ENCODE data around the gene ZG16. TPM values are rescaled to one million over a fixed set of nuclear protein-coding genes. Genes with fewer than 3 reads are reported as not detected.
"Not testable (repeated sequence)": the region's sequence is repeated elsewhere in the genome, so short reads cannot be mapped to it uniquely, and the experiment has no call there.

Gene ZG16
- total RNA-seq, result not detected
- not detected for polyA plus RNA-seq (2013, experiment 1 of 2)
- not detected for polyA plus RNA-seq (2013, experiment 2 of 2)
- long read RNA-seq, experiment 1, result 0 reads
- long read RNA-seq, experiment 2, result 0 reads
- long read RNA-seq, experiment 3, result 0 reads
- long read RNA-seq, experiment 4, result 0 reads

GRCh38 chr16:29777576-29778350 is at the start of gene ZG16:
Gene ZG16 (plus strand): TSS chr16:29778256. CDS start chr16:29779267, 1,011 bp downstream.
- H3K4me3 Mint-ChIP-seq, result no peak within 1 kb of the TSS
- no peak within 1 kb of the TSS for H3K27ac Mint-ChIP-seq
- peaks cover 39% of the 10 kb centered on the region for H3K27me3 Mint-ChIP-seq (ENCODE audit: insufficient read depth)
- Histone ChIP-seq H3K4me1 (ENCODE audit: control insufficient read depth, insufficient read depth, low read length) (no peaks in the 10 kb centered on the region), H3K27me3 (ENCODE audit: control insufficient read depth, insufficient read depth, low read length, poor library complexity, severe bottlenecking) (no peaks in the 10 kb centered on the region), H3K9me3 (ENCODE audit: control insufficient read depth, low read length) (no peaks in the 10 kb centered on the region), H3K27ac (ENCODE audit: low read depth, low read length) (no peak within 1 kb of the TSS), H3K9ac (ENCODE audit: extremely low read depth, low read length, poor library complexity, severe bottlenecking) (no peak within 1 kb of the TSS), H3K36me3 (ENCODE audit: control insufficient read depth, insufficient read depth, low read length) (no peaks in the 10 kb centered on the region), H3K4me3 (ENCODE audit: low read length) (no peak within 1 kb of the TSS)
- DNase-seq, result no peak
- H3K9me3 Mint-ChIP-seq, result no peaks in the 10 kb centered on the region
- TF ChIP-seq CTCF (conservative IDR thresholded peaks at IDR 0.05), result no peak
- WGBS, 2 experiments (ENCODE audit: insufficient coverage in 1 of 2, insufficient read length in 1 of 2), result 73 to 99% methylated on average over 7 to 10 of the region's 10 CpGs
- H3K4me1 Mint-ChIP-seq, result no peaks in the 10 kb centered on the region
- H3K36me3 Mint-ChIP-seq (ENCODE audit: low read depth), result no peaks in the 10 kb centered on the region

- H3K4me3 Mint-ChIP-seq, result no peak overlapping the region
- no peaks in the 10 kb centered on the region for H3K4me1 ChIP-seq (ENCODE audit: control insufficient read depth, insufficient read depth, low read length)
- peaks cover 14% of the 10 kb centered on the region for H3K36me3 ChIP-seq (ENCODE audit: control insufficient read depth, insufficient read depth, low read length)
- no peaks in the 10 kb centered on the region for H3K27me3 ChIP-seq (ENCODE audit: control insufficient read depth, insufficient read depth, low read length, poor library complexity, severe bottlenecking)
- peak overlapping the region; percentile 72 for H3K27ac Mint-ChIP-seq
- peaks cover 41% of the 10 kb centered on the region for H3K36me3 Mint-ChIP-seq (ENCODE audit: low read depth)
- TF ChIP-seq CTCF (conservative IDR thresholded peaks at IDR 0.05), result peak; percentile 85
- H3K4me3 ChIP-seq (ENCODE audit: low read length), result no peak overlapping the region
- WGBS, 2 experiments (ENCODE audit: insufficient coverage in 1 of 2, insufficient read length in 1 of 2), result 63 to 87% methylated on average over 2 to 6 of the region's 6 CpGs
- no peaks in the 10 kb centered on the region for H3K4me1 Mint-ChIP-seq
- no peak overlapping the region for H3K9ac ChIP-seq (ENCODE audit: extremely low read depth, low read length, poor library complexity, severe bottlenecking)
- H3K27me3 Mint-ChIP-seq (ENCODE audit: insufficient read depth), result no peaks in the 10 kb centered on the region
- H3K9me3 Mint-ChIP-seq, result no peaks in the 10 kb centered on the region
- H3K27ac ChIP-seq (ENCODE audit: low read depth, low read length), result no peak overlapping the region
- H3K9me3 ChIP-seq (ENCODE audit: control insufficient read depth, low read length), result no peaks in the 10 kb centered on the region
- DNase-seq, result peak; percentile 70
These were observed 48.9 kb upstream of the ZG16 start for GRCh38 chr16:29729116-29729521.

- H3K27ac Mint-ChIP-seq, result no peak overlapping the region
- H3K4me3 Mint-ChIP-seq, result no peak overlapping the region
- no peak for DNase-seq
- H3K4me1 Mint-ChIP-seq, result no peaks in the 10 kb centered on the region
- H3K36me3 Mint-ChIP-seq (ENCODE audit: low read depth), result peaks cover 45% of the 10 kb centered on the region
- Histone ChIP-seq H3K9me3 (ENCODE audit: control insufficient read depth, low read length) (no peaks in the 10 kb centered on the region), H3K27me3 (ENCODE audit: control insufficient read depth, insufficient read depth, low read length, poor library complexity, severe bottlenecking) (no peaks in the 10 kb centered on the region), H3K36me3 (ENCODE audit: control insufficient read depth, insufficient read depth, low read length) (peaks cover 14% of the 10 kb centered on the region), H3K4me3 (ENCODE audit: low read length) (no peak overlapping the region), H3K4me1 (ENCODE audit: control insufficient read depth, insufficient read depth, low read length) (no peaks in the 10 kb centered on the region), H3K27ac (ENCODE audit: low read depth, low read length) (no peak overlapping the region), H3K9ac (ENCODE audit: extremely low read depth, low read length, poor library complexity, severe bottlenecking) (no peak overlapping the region)
- no peak for TF ChIP-seq CTCF (conservative IDR thresholded peaks at IDR 0.05)
- 94 to 95% methylated on average over 5 to 7 of the region's 7 CpGs for WGBS, 2 experiments (ENCODE audit: insufficient coverage in 1 of 2, insufficient read length in 1 of 2)
- H3K27me3 Mint-ChIP-seq (ENCODE audit: insufficient read depth), result no peaks in the 10 kb centered on the region
- H3K9me3 Mint-ChIP-seq, result no peaks in the 10 kb centered on the region
These were observed 47.4 kb upstream of the ZG16 start for GRCh38 chr16:29730649-29731048.

- 95% methylated on average over 3 to 11 of the region's 13 CpGs for whole genome bisulfite sequencing, 2 experiments (ENCODE audit: insufficient coverage in 1 of 2, insufficient read length in 1 of 2)
- peaks cover 52% of the 10 kb centered on the region for H3K36me3 Mint-ChIP-seq (ENCODE audit: low read depth)
- peaks cover 14% of the 10 kb centered on the region for H3K36me3 ChIP-seq (ENCODE audit: control insufficient read depth, insufficient read depth, low read length)
- not testable (repeated sequence) for H3K9me3 Mint-ChIP-seq; DNase-seq; H3K4me1 ChIP-seq (ENCODE audit: control insufficient read depth, insufficient read depth, low read length); H3K4me3 Mint-ChIP-seq; H3K9ac ChIP-seq (ENCODE audit: extremely low read depth, low read length, poor library complexity, severe bottlenecking); H3K27me3 Mint-ChIP-seq (ENCODE audit: insufficient read depth); H3K27ac ChIP-seq (ENCODE audit: low read depth, low read length); H3K9me3 ChIP-seq (ENCODE audit: control insufficient read depth, low read length); H3K4me1 Mint-ChIP-seq; H3K27me3 ChIP-seq (ENCODE audit: control insufficient read depth, insufficient read depth, low read length, poor library complexity, severe bottlenecking); H3K4me3 ChIP-seq (ENCODE audit: low read length)
- peak overlapping the region; percentile 78 for H3K27ac Mint-ChIP-seq
These were observed 46.1 kb upstream of the ZG16 start for GRCh38 chr16:29731768-29732601.
